ENCODE results near the gene FOXJ3. TPM values are rescaled to one million over a fixed set of nuclear protein-coding genes. Genes with fewer than 3 reads are reported as not detected.

FOXJ3 gene
- total RNA-seq, 1 experiment from 2014 or later = 55.3 TPM

- in situ Hi-C loops (cut with HindIII; ENCODE audit: low pct_unique_long_range_greater_than_20kb, low sequenced_read_pairs) (no loop called here), intact Hi-C loops (cut with micrococcal nuclease; ENCODE audit: unreplicated experiment) (no loop called here)
- ATAC-seq (no peak), DNase-seq (ENCODE audit: low read depth, low spot score) (no peak)
- TF ChIP-seq SIN3A (IDR thresholded peaks at IDR 0.05; ENCODE audit: borderline replicate concordance, insufficient read depth, low read depth, low read length) = no peak
- BruUV-seq (replicated peaks) = no TSS peak
- ChIA-PET CTCF (no interaction called here), POLR2A (no interaction called here)
- H3K4me1 ChIP-seq (ENCODE audit: control insufficient read depth, insufficient read depth, low read length) = peaks cover 10% of the 10 kb centered on the region
- H3K9me3 ChIP-seq (ENCODE audit: control insufficient read depth, insufficient read depth, low read depth, low read length) = peaks cover 3% of the 10 kb centered on the region; the same call in 1 of the 2 replicates
- H3K27me3 ChIP-seq (ENCODE audit: control insufficient read depth, insufficient read depth, low read length) = no peaks in the 10 kb centered on the region
- H3K36me3 ChIP-seq (ENCODE audit: control insufficient read depth, insufficient read depth, low read length) = 0 out of 2 replicates have a peak, but pooled peaks cover 3% of the 10 kb centered on the region
- no peak overlapping the region for H3K4me3 ChIP-seq (ENCODE audit: low read depth in 2 of 2, low read length in 2 of 2)
- no peak overlapping the region for H3K27ac ChIP-seq (ENCODE audit: low read length)
Measured at GRCh38 chr1:42206164-42206563, 128.9 kb downstream of the FOXJ3 start.

GRCh38 chr1:42201986-42202385 lies 133.0 kb downstream of the FOXJ3 start:
- no peak for ATAC-seq
- H3K4me3 ChIP-seq (ENCODE audit: low read depth in 2 of 2, low read length in 2 of 2) = no peak overlapping the region
- no peaks in the 10 kb centered on the region for H3K27me3 ChIP-seq (ENCODE audit: control insufficient read depth, insufficient read depth, low read length)
- intact Hi-C loops (cut with micrococcal nuclease; ENCODE audit: unreplicated experiment) = no loop called here
- H3K27ac ChIP-seq (ENCODE audit: low read length) = no peak overlapping the region
- DNase-seq (ENCODE audit: low read depth, low spot score) = no peak
- CTCF ChIA-PET = no interaction called here
- no TSS peak for BruUV-seq (replicated peaks)
- no peaks in the 10 kb centered on the region for H3K4me1 ChIP-seq (ENCODE audit: control insufficient read depth, insufficient read depth, low read length)
- in situ Hi-C loops (cut with HindIII; ENCODE audit: low pct_unique_long_range_greater_than_20kb, low sequenced_read_pairs) = no loop called here
- POLR2A ChIA-PET = no interaction called here
- TF ChIP-seq CTCF (IDR thresholded peaks at IDR 0.05) (no peak), POLR2AphosphoS5 (IDR thresholded peaks at IDR 0.05; ENCODE audit: low read depth, low read length) (no peak), SIN3A (IDR thresholded peaks at IDR 0.05; ENCODE audit: borderline replicate concordance, insufficient read depth, low read depth, low read length) (no peak), TCF7L2 (IDR thresholded peaks at IDR 0.05; ENCODE audit: low read depth, low read length) (no peak), REST (IDR thresholded peaks at IDR 0.05; ENCODE audit: insufficient read depth in 1 of 2, low read depth in 2 of 2, low read length in 1 of 2) (no peak)
- H3K36me3 ChIP-seq (ENCODE audit: control insufficient read depth, insufficient read depth, low read length) = peaks cover 10% of the 10 kb centered on the region; the same call in 1 of the 2 replicates
- no peaks in the 10 kb centered on the region for H3K9me3 ChIP-seq (ENCODE audit: control insufficient read depth, insufficient read depth, low read depth, low read length)

GRCh38 chr1:42198251-42198650 lies 136.8 kb downstream of the FOXJ3 start:
- in situ Hi-C loops (cut with HindIII; ENCODE audit: low pct_unique_long_range_greater_than_20kb, low sequenced_read_pairs) (no loop called here), intact Hi-C loops (cut with micrococcal nuclease; ENCODE audit: unreplicated experiment) (no loop called here)
- Histone ChIP-seq H3K27me3 (ENCODE audit: control insufficient read depth, insufficient read depth, low read length) (no peaks in the 10 kb centered on the region), H3K4me1 (ENCODE audit: control insufficient read depth, insufficient read depth, low read length) (no peaks in the 10 kb centered on the region), H3K27ac (ENCODE audit: low read length) (no peak overlapping the region), H3K9me3 (ENCODE audit: control insufficient read depth, insufficient read depth, low read depth, low read length) (no peaks in the 10 kb centered on the region), H3K4me3 (ENCODE audit: low read depth in 2 of 2, low read length in 2 of 2) (no peak overlapping the region), H3K36me3 (ENCODE audit: control insufficient read depth, insufficient read depth, low read length) (peaks cover 10% of the 10 kb centered on the region; the same call in 1 of the 2 replicates)
- DNase-seq (ENCODE audit: low read depth, low spot score) (no peak), ATAC-seq (no peak)
- no TSS peak for BruUV-seq (replicated peaks)
- ChIA-PET CTCF (no interaction called here), POLR2A (no interaction called here)
- TF ChIP-seq SIN3A (IDR thresholded peaks at IDR 0.05; ENCODE audit: borderline replicate concordance, insufficient read depth, low read depth, low read length) (no peak), TCF7L2 (IDR thresholded peaks at IDR 0.05; ENCODE audit: low read depth, low read length) (no peak), POLR2AphosphoS5 (IDR thresholded peaks at IDR 0.05; ENCODE audit: low read depth, low read length) (no peak), REST (IDR thresholded peaks at IDR 0.05; ENCODE audit: insufficient read depth in 1 of 2, low read depth in 2 of 2, low read length in 1 of 2) (no peak), CTCF (IDR thresholded peaks at IDR 0.05) (no peak)
